Activated naive CD8-positive, alpha-beta T cell treated with anti-CD3 and anti-CD28 coated beads for 36 hours (primary cell): Measurements from ENCODE around the gene ANXA9. TPM values are rescaled to one million over a fixed set of nuclear protein-coding genes. Genes with fewer than 3 reads are reported as not detected.

Source experiments
- DNase-seq: peaks from one replicate; pipeline ENCODE4 v3.0.0; 2021
- H3K27ac Mint-ChIP-seq: one replicate; pipeline ENCODE4 v1.8.0; 2022; ENCODE audit warnings: mild to moderate bottlenecking, moderate library complexity, mixed read lengths
- H3K27me3 Mint-ChIP-seq: one replicate; pipeline ENCODE4 v1.8.0; 2022; ENCODE audit warnings: mild to moderate bottlenecking, mixed read lengths
- H3K36me3 Mint-ChIP-seq: one replicate; pipeline ENCODE4 v1.8.0; 2021; ENCODE audit warnings: mild to moderate bottlenecking, mixed read lengths
- H3K4me1 Mint-ChIP-seq: one replicate; pipeline ENCODE4 v1.8.0; 2021; ENCODE audit warnings: mixed read lengths
- H3K4me3 Mint-ChIP-seq: one replicate; pipeline ENCODE4 v1.8.0; 2022; ENCODE audit warnings: mild to moderate bottlenecking, moderate library complexity, mixed read lengths
- H3K9me3 Mint-ChIP-seq: one replicate; pipeline ENCODE4 v1.8.0; 2022; ENCODE audit warnings: mixed read lengths
- total RNA-seq, 2 experiments: library from RNA; stranded (reverse); gene quantifications; one replicate each; pipeline ENCODE4 v1.2.3, GENCODE V29; 2021

Gene ANXA9
- total RNA-seq, 2 experiments from 2014 or later: not detected

- Mint-ChIP-seq H3K27ac (peak within 1 kb of the TSS; percentile 85), H3K4me1 (peaks cover 65% of the 10 kb centered on the region), H3K27me3 (no peaks in the 10 kb centered on the region), H3K4me3 (peak within 1 kb of the TSS; percentile 94), H3K9me3 (no peaks in the 10 kb centered on the region), H3K36me3 (peaks cover 2% of the 10 kb centered on the region)
- peak; percentile 43 for DNase-seq
These were observed 24.4 kb downstream of the ANXA9 start, which contains the start of gene MINDY1 for GRCh38 chr1:151006327-151007052. MINDY1 (minus strand) TSS chr1:151006902; CDS start chr1:151002617, 4,285 bp downstream.

- peak overlapping the region; percentile 85 for H3K27ac Mint-ChIP-seq
- H3K9me3 Mint-ChIP-seq: no peaks in the 10 kb centered on the region
- DNase-seq: no peak
- H3K27me3 Mint-ChIP-seq: no peaks in the 10 kb centered on the region
- peaks cover 65% of the 10 kb centered on the region for H3K4me1 Mint-ChIP-seq
- peaks cover 1% of the 10 kb centered on the region for H3K36me3 Mint-ChIP-seq
- peak overlapping the region; percentile 94 for H3K4me3 Mint-ChIP-seq
These were observed 25.8 kb downstream of the ANXA9 start for GRCh38 chr1:151007853-151008243.

GRCh38 chr1:151008244-151009205 lies 26.4 kb downstream of the ANXA9 start, which contains the start of gene PRUNE1:
PRUNE1 (plus strand) TSS chr1:151008449; CDS start chr1:151008633, 184 bp downstream.
- Mint-ChIP-seq H3K27me3 (no peaks in the 10 kb centered on the region), H3K36me3 (peaks cover 1% of the 10 kb centered on the region), H3K4me1 (peaks cover 65% of the 10 kb centered on the region), H3K9me3 (no peaks in the 10 kb centered on the region), H3K4me3 (peak within 1 kb of the TSS; percentile 94), H3K27ac (peak within 1 kb of the TSS; percentile 85)
- peak; percentile 97 for DNase-seq

GRCh38 chr1:151009206-151009587 lies 27.1 kb downstream of the ANXA9 start:
- peaks cover 62% of the 10 kb centered on the region for H3K4me1 Mint-ChIP-seq
- no peak for DNase-seq

GRCh38 chr1:151009674-151010345 lies 27.7 kb downstream of the ANXA9 start:
- DNase-seq: no peak
- Mint-ChIP-seq H3K36me3 (peaks cover 1% of the 10 kb centered on the region), H3K9me3 (no peaks in the 10 kb centered on the region), H3K4me1 (peaks cover 60% of the 10 kb centered on the region), H3K27ac (peak overlapping the region; percentile 85), H3K27me3 (no peaks in the 10 kb centered on the region), H3K4me3 (peak overlapping the region; percentile 94)

More at GRCh38 chr1:151009206-151009587, 27.1 kb downstream of the ANXA9 start:
- no peaks in the 10 kb centered on the region for H3K27me3 Mint-ChIP-seq
- H3K27ac Mint-ChIP-seq: peak overlapping the region; percentile 85
- peaks cover 1% of the 10 kb centered on the region for H3K36me3 Mint-ChIP-seq
- H3K4me3 Mint-ChIP-seq: peak overlapping the region; percentile 94
- H3K9me3 Mint-ChIP-seq: no peaks in the 10 kb centered on the region

GRCh38 chr1:151010346-151010726 lies 28.2 kb downstream of the ANXA9 start:
- H3K27ac Mint-ChIP-seq: no peak overlapping the region
- peaks cover 57% of the 10 kb centered on the region for H3K4me1 Mint-ChIP-seq
- H3K27me3 Mint-ChIP-seq: no peaks in the 10 kb centered on the region
- peaks cover 1% of the 10 kb centered on the region for H3K36me3 Mint-ChIP-seq
- no peak overlapping the region for H3K4me3 Mint-ChIP-seq
- no peak for DNase-seq
- no peaks in the 10 kb centered on the region for H3K9me3 Mint-ChIP-seq

- Mint-ChIP-seq H3K27ac (peak overlapping the region; percentile 73), H3K4me3 (no peak overlapping the region), H3K27me3 (no peaks in the 10 kb centered on the region), H3K36me3 (peaks cover 1% of the 10 kb centered on the region), H3K9me3 (no peaks in the 10 kb centered on the region), H3K4me1 (peaks cover 56% of the 10 kb centered on the region)
- no peak for DNase-seq
These were observed 29.2 kb downstream of the ANXA9 start for GRCh38 chr1:151011154-151011850.

- Mint-ChIP-seq H3K9me3 (no peaks in the 10 kb centered on the region), H3K27me3 (no peaks in the 10 kb centered on the region), H3K4me3 (no peak overlapping the region), H3K36me3 (peaks cover 1% of the 10 kb centered on the region), H3K4me1 (peaks cover 42% of the 10 kb centered on the region), H3K27ac (no peak overlapping the region)
- no peak for DNase-seq
These were observed 30.8 kb downstream of the ANXA9 start for GRCh38 chr1:151012684-151013471.

GRCh38 chr1:151013518-151013917 lies 31.4 kb downstream of the ANXA9 start:
- H3K9me3 Mint-ChIP-seq: no peaks in the 10 kb centered on the region
- no peak overlapping the region for H3K27ac Mint-ChIP-seq
- DNase-seq: no peak
- peaks cover 39% of the 10 kb centered on the region for H3K4me1 Mint-ChIP-seq
- H3K36me3 Mint-ChIP-seq: peaks cover 1% of the 10 kb centered on the region
- H3K27me3 Mint-ChIP-seq: no peaks in the 10 kb centered on the region
- H3K4me3 Mint-ChIP-seq: no peak overlapping the region

- peak; percentile 80 for DNase-seq
- Mint-ChIP-seq H3K27ac (peak overlapping the region; percentile 49), H3K27me3 (no peaks in the 10 kb centered on the region), H3K9me3 (no peaks in the 10 kb centered on the region), H3K4me1 (peaks cover 5% of the 10 kb centered on the region), H3K36me3 (no peaks in the 10 kb centered on the region), H3K4me3 (no peak overlapping the region)
These were observed 42.6 kb downstream of the ANXA9 start for GRCh38 chr1:151024540-151025146.

GRCh38 chr1:151026460-151026859 lies 44.4 kb downstream of the ANXA9 start:
- no peak overlapping the region for H3K4me3 Mint-ChIP-seq
- H3K27me3 Mint-ChIP-seq: no peaks in the 10 kb centered on the region
- no peaks in the 10 kb centered on the region for H3K36me3 Mint-ChIP-seq
- DNase-seq: no peak
- H3K27ac Mint-ChIP-seq: no peak overlapping the region
- peaks cover 5% of the 10 kb centered on the region for H3K4me1 Mint-ChIP-seq
- no peaks in the 10 kb centered on the region for H3K9me3 Mint-ChIP-seq

GRCh38 chr1:151032164-151032563 lies 50.1 kb downstream of the ANXA9 start:
- no peak for DNase-seq
- peaks cover 4% of the 10 kb centered on the region for H3K36me3 Mint-ChIP-seq
- no peak overlapping the region for H3K27ac Mint-ChIP-seq
- no peaks in the 10 kb centered on the region for H3K4me1 Mint-ChIP-seq
- H3K27me3 Mint-ChIP-seq: no peaks in the 10 kb centered on the region
- no peaks in the 10 kb centered on the region for H3K9me3 Mint-ChIP-seq
- no peak overlapping the region for H3K4me3 Mint-ChIP-seq

- Mint-ChIP-seq H3K9me3 (no peaks in the 10 kb centered on the region), H3K36me3 (peaks cover 4% of the 10 kb centered on the region), H3K4me1 (no peaks in the 10 kb centered on the region), H3K27ac (no peak overlapping the region), H3K27me3 (no peaks in the 10 kb centered on the region), H3K4me3 (no peak overlapping the region)
- no peak for DNase-seq
These were observed 53.1 kb downstream of the ANXA9 start for GRCh38 chr1:151035167-151035566.
